ENCODE measurements around the gene MFGE8. TPM values are rescaled to one million over a fixed set of nuclear protein-coding genes. Genes with fewer than 3 reads are reported as not detected.

The MFGE8 gene
- total RNA-seq, 1 donor from 2014 or later = 168 TPM

DNA sequence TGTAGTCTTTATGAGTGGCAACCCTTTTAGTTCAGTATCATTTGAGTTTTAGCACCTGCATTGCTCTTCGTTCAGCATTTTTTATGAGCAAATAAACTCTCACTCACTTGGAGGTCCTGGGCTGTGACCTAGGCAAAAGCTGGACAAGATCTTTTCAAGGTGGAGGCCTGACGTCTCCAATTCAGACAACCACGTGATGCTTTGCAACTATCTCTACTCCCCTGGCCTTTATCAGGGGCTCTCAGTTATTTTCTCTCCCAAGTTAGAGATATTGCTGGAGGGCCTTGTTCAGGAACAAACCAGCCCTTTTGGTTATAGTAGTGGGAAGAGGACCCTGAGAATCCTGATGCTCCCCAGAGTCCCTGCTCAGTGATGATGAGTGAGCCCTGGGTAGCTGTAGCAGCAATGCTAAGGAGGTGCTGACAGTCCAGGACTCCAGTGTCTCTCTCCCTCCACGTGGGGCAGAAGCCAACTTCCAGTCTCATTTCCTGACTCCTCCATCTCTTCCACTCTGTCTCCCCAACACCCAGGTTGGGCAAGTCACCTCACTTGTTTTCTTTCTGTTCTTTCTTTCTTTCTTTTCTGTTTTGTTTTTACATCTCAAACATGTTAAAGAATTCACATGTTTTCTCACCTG is 48.2 kb downstream of the MFGE8 start:
- H3K27ac ChIP-seq = no peak overlapping the region
- H3K36me3 ChIP-seq = no peaks in the 10 kb centered on the region
- H3K9me3 ChIP-seq = no peaks in the 10 kb centered on the region
- intact Hi-C loops (cut with DNase I) = no loop called here
- H3K27me3 ChIP-seq = no peaks in the 10 kb centered on the region
- TF ChIP-seq, protein P1, sequence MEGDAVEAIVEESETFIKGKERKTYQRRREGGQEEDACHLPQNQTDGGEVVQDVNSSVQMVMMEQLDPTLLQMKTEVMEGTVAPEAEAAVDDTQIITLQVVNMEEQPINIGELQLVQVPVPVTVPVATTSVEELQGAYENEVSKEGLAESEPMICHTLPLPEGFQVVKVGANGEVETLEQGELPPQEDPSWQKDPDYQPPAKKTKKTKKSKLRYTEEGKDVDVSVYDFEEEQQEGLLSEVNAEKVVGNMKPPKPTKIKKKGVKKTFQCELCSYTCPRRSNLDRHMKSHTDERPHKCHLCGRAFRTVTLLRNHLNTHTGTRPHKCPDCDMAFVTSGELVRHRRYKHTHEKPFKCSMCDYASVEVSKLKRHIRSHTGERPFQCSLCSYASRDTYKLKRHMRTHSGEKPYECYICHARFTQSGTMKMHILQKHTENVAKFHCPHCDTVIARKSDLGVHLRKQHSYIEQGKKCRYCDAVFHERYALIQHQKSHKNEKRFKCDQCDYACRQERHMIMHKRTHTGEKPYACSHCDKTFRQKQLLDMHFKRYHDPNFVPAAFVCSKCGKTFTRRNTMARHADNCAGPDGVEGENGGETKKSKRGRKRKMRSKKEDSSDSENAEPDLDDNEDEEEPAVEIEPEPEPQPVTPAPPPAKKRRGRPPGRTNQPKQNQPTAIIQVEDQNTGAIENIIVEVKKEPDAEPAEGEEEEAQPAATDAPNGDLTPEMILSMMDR (IDR thresholded peaks at IDR 0.05) = no peak
- H3K4me1 ChIP-seq = no peaks in the 10 kb centered on the region
- DNase-seq (no peak), ATAC-seq (no peak)
- no peak overlapping the region for H3K4me3 ChIP-seq

DNA sequence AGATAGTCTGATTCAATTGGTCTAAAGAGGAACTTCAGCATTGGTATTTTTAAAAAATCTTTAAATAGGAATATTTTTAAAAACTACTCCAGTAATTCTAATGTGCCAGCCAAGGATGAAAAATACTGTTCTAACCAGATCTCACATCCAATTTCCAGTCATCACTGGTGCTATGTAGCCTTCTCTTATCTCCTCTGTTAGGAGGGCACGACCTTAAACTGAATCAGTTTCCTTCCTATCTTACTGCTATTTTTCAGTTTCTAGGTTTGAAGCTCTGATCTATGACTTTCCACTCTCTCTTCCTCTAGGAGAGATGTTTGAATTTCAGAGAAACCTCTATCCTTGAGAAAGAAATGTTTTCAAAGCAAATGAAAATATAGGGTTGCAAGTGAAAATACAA is 49.8 kb downstream of the MFGE8 start:
- H3K4me3 ChIP-seq = no peak overlapping the region
- H3K36me3 ChIP-seq = no peaks in the 10 kb centered on the region
- ATAC-seq (no peak), DNase-seq (no peak)
- H3K27me3 ChIP-seq = no peaks in the 10 kb centered on the region
- no peaks in the 10 kb centered on the region for H3K9me3 ChIP-seq
- TF ChIP-seq, protein P1 (IDR thresholded peaks at IDR 0.05) = no peak
- intact Hi-C loops (cut with DNase I) = no loop called here
- H3K27ac ChIP-seq = no peak overlapping the region
- no peaks in the 10 kb centered on the region for H3K4me1 ChIP-seq

DNA sequence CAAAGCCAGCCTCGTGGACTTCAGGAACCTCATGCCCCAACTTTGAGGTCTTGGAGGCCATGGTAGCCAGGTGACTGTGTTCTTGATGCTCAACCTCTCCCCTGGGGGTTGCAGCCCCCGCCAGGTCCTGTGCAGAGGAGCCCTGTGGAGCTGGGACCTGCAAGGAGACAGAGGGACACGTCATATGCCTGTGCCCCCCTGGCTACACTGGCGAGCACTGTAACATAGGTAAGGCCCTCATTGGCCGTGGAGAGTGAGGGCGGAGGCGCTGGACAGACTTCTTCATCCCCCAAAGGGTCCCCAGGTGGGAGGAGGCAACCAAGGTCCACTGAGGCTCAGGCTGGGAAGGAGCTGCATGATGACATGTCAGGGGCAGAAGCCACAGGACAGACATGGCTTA is 53.0 kb downstream of the MFGE8 start:
- intact Hi-C loops (cut with DNase I) = no loop called here
- TF ChIP-seq, protein P1 (IDR thresholded peaks at IDR 0.05) = no peak
- ATAC-seq (no peak), DNase-seq (no peak)
- Histone ChIP-seq H3K4me3 (no peak overlapping the region), H3K36me3 (no peaks in the 10 kb centered on the region), H3K27ac (no peak overlapping the region), H3K4me1 (no peaks in the 10 kb centered on the region), H3K9me3 (no peaks in the 10 kb centered on the region), H3K27me3 (no peaks in the 10 kb centered on the region)

DNA sequence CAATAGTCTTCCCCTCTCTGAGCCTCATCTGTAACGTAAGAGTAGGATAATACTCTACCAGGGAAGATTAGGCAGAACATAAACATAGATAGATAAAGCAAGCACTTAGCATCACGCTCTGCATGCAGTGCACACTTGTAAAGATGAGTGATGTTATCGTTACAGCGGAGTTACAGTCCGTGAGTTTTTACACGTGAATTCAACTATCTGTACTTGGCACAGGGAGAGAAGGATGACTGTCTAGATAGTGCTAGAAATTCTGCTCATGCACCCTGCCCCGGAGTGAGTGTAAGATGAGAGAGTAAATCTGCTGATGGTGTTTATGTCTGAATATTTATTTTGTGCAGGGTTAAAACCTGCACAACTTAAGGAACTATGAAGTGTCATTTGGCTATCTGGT is 53.6 kb downstream of the MFGE8 start:
- Histone ChIP-seq H3K27me3 (no peaks in the 10 kb centered on the region), H3K27ac (no peak overlapping the region), H3K4me3 (no peak overlapping the region), H3K36me3 (no peaks in the 10 kb centered on the region), H3K4me1 (no peaks in the 10 kb centered on the region), H3K9me3 (no peaks in the 10 kb centered on the region)
- TF ChIP-seq, protein P1 (IDR thresholded peaks at IDR 0.05) = no peak
- DNase-seq = no peak
- no peak for ATAC-seq
- intact Hi-C loops (cut with DNase I) = no loop called here

DNA sequence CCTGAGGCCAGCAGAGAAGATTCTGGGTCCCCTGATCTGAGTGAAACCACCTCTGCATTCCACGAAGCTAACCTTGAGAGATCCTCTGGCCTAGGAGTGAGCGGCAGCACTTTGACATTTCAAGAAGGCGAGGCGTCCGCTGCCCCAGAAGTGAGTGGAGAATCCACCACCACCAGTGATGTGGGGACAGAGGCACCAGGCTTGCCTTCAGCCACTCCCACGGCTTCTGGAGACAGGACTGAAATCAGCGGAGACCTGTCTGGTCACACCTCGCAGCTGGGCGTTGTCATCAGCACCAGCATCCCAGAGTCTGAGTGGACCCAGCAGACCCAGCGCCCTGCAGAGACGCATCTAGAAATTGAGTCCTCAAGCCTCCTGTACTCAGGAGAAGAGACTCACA is 54.2 kb downstream of the MFGE8 start:
- Histone ChIP-seq H3K27ac (no peak overlapping the region), H3K4me1 (no peaks in the 10 kb centered on the region), H3K36me3 (no peaks in the 10 kb centered on the region), H3K27me3 (no peaks in the 10 kb centered on the region), H3K9me3 (no peaks in the 10 kb centered on the region), H3K4me3 (no peak overlapping the region)
- TF ChIP-seq, protein P1 (IDR thresholded peaks at IDR 0.05) = no peak
- ATAC-seq (no peak), DNase-seq (no peak)
- intact Hi-C loops (cut with DNase I) = no loop called here

DNA sequence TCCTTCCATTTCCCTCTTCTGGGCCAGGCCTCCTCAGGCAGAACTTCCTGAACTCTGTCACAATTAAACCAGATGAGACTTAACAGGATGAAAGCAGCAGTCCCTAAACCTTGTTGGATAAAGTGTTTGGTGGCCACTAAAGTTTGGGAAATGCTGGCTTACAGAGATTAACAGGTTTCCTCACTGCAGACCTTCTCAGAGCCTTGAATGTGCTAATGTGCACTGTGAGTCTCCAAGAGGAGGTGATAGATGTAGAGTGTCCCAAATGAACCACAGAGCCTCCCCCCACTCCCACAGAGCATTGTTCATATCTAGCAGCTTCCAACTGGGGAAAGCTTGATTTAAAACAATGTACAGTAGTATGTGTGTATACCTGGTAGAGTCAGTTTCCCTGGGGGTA is 60.7 kb downstream of the MFGE8 start:
- Histone ChIP-seq H3K4me3 (no peak overlapping the region), H3K4me1 (no peaks in the 10 kb centered on the region), H3K27ac (no peak overlapping the region), H3K36me3 (no peaks in the 10 kb centered on the region), H3K9me3 (no peaks in the 10 kb centered on the region), H3K27me3 (no peaks in the 10 kb centered on the region)
- no peak for DNase-seq
- intact Hi-C loops (cut with DNase I) = no loop called here
- TF ChIP-seq, protein P1 (IDR thresholded peaks at IDR 0.05) = no peak
- ATAC-seq = no peak

Data from upper lobe of right lung (tissue), 1 donor.